Measurements from ENCODE around the gene DIS3L2. TPM values are rescaled to one million over a fixed set of nuclear protein-coding genes. Genes with fewer than 3 reads are reported as not detected.
A peak's percentile ranks its signal among the peaks of the same experiment; 100 is the strongest.

Gene DIS3L2
- total and polyA plus RNA-seq, 2 of the 8 experiments (the other 6 are each of a cell fraction or from before 2014, with no cell fraction given) = 11.5 to 21.6 TPM

DNA sequence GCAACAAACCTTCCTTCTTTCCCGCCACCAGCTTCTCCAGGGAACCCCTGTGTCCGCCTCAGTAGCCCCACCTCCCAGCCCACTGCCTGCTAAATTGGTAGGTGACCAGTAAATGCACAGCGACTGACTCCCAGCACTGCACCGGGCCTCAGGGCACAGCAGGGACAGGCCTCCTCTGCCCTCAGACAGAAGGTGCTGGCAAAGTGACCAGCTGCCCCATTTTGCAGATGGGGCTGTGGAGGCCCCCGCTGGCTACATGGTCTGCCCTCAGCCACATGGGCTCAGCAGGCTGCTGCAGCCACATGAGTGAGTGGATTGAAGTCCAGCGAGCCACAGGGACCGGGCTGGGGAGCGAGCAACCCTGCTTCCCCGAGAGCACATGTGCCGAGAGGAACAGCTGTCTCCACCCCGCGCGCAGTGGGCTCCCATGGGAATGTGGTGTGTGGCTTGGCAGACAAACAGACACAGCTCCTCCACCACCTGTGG, 27.6 kb upstream of the DIS3L2 start:
- Histone ChIP-seq H4K91ac (replicated peaks; ENCODE audit: insufficient read length, low read length) (no peak overlapping the region), H3K9me3 (ENCODE audit: insufficient read depth in 2 of 2, low read depth in 1 of 2, low read length in 1 of 2) (no peaks in the 10 kb centered on the region), H3K56ac (replicated peaks; ENCODE audit: insufficient read length, low read depth, low read length) (no peak overlapping the region), H3K23ac (ENCODE audit: insufficient read length) (no peak overlapping the region), H3K23me2 (ENCODE audit: low read depth, low read length) (no peaks in the 10 kb centered on the region), H4K5ac (ENCODE audit: insufficient read length, low read depth, low read length) (no peak overlapping the region), H2BK5ac (ENCODE audit: low read depth, low read length) (no peak overlapping the region), H3K27me3 (replicated peaks in 1 of 4; ENCODE audit: control insufficient read depth in 3 of 4, extremely low read depth in 1 of 4, insufficient read depth in 3 of 4, low read length in 3 of 4) (peaks cover 0 to 4% (median under 1%) of the 10 kb centered on the region in 4 experiments; a peak in 2 of 7 replicates), H3K14ac (ENCODE audit: insufficient read length) (no peak overlapping the region), H2BK15ac (ENCODE audit: low read length) (no peak overlapping the region), H4K20me1 (replicated peaks in 1 of 2; ENCODE audit: control insufficient read depth in 1 of 2, insufficient read depth in 2 of 2, low read length in 2 of 2) (no peaks in the 10 kb centered on the region), H3K27ac (ENCODE audit: low read depth, low read length) (no peak overlapping the region), H3K79me1 (ENCODE audit: low read depth, low read length) (no peaks in the 10 kb centered on the region), H3K18ac (ENCODE audit: extremely low read depth, low read length) (no peak overlapping the region), H2BK20ac (ENCODE audit: low read length) (no peak overlapping the region), H3K36me3 (ENCODE audit: control insufficient read depth in 2 of 4, insufficient read depth in 4 of 4, low read length in 3 of 4) (no peaks in the 10 kb centered on the region), H3K79me2 (ENCODE audit: control insufficient read depth in 1 of 2, insufficient read depth in 2 of 2, low read length in 2 of 2) (no peaks in the 10 kb centered on the region), H4K8ac (ENCODE audit: extremely low read depth, insufficient read depth, low read length) (no peak overlapping the region), H3K9ac (replicated peaks in 1 of 4; ENCODE audit: extremely low read depth in 1 of 4, low read depth in 3 of 4, low read length in 3 of 4) (no peak overlapping the region), H3K4me1 (replicated peaks in 1 of 4; ENCODE audit: control insufficient read depth in 3 of 4, insufficient read depth in 4 of 4, low read length in 3 of 4) (peaks cover 0 to 2% (median 0%) of the 10 kb centered on the region in 4 experiments; a peak in 2 of 7 replicates), H2BK12ac (ENCODE audit: low read depth, low read length) (no peak overlapping the region), H2AFZ (ENCODE audit: low read length) (no peak overlapping the region), H3K4ac (replicated peaks; ENCODE audit: insufficient read length, low read depth, low read length) (no peak overlapping the region), H3K4me3 (ENCODE audit: extremely low read depth in 1 of 4, insufficient read depth in 2 of 4, low read depth in 3 of 4, low read length in 4 of 4) (no peak overlapping the region), H3K4me2 (ENCODE audit: insufficient read depth in 1 of 2, low read depth in 2 of 2, low read length in 2 of 2) (no peak overlapping the region), H2BK120ac (replicated peaks; ENCODE audit: low read depth, low read length) (no peak overlapping the region), H2AK5ac (ENCODE audit: low read depth, low read length) (no peak overlapping the region)
- DNase-seq (ENCODE audit: low read depth in 1 of 2, low spot score in 2 of 2) (peak in 1 of 2 experiments; percentile 45), FAIRE-seq (no peak)
- WGBS, 2 experiments (ENCODE audit: extremely low coverage in 1 of 2, insufficient coverage in 1 of 2, insufficient read length in 1 of 2, insufficient replicate concordance in 2 of 2, low coverage in 1 of 2, low lambda C conversion rate in 2 of 2, missing lambda C conversion rate in 1 of 2) = 91% methylated on average over 13 of the region's 13 CpGs; no CpG with 5 or more reads in 1 of the 2 experiments
- ChIA-PET CTCF (ENCODE audit: partially characterized antibody) (interaction anchor here (0.7 to 3.6 kb wide), 11 partner anchors 9 to 496 kb away, joined by 3 to 17 read pairs (median 3); no protein-coding TSS in a partner anchor), POLR2A (ENCODE audit: partially characterized antibody) (interaction anchor here (0.6 to 2.0 kb wide), 2 partner anchors 8 to 453 kb away, joined by 3 to 10 read pairs; partner anchors contain the start of gene NPPC)
- TF ChIP-seq RAD21 (IDR thresholded peaks at IDR 0.05 in 1 of 2, conservative IDR thresholded peaks at IDR 0.05 in 1 of 2; ENCODE audit: low read depth in 2 of 2, low read length in 2 of 2) (no peak), JUND (IDR thresholded peaks at IDR 0.05; ENCODE audit: low read length) (no peak), KDM1A (IDR thresholded peaks at IDR 0.05; ENCODE audit: borderline replicate concordance, low read length) (no peak), GABPA (IDR thresholded peaks at IDR 0.05; ENCODE audit: borderline replicate concordance, insufficient read depth, low read length) (no peak), TAF7 (optimal IDR thresholded peaks at IDR 0.05; ENCODE audit: borderline replicate concordance, low read depth, low read length) (no peak), EZH2 (IDR thresholded peaks at IDR 0.05; ENCODE audit: low read depth, low read length, severe bottlenecking) (no peak), HDAC2 (IDR thresholded peaks at IDR 0.05; ENCODE audit: borderline replicate concordance in 1 of 2, low read depth in 2 of 2, low read length in 2 of 2) (no peak), PHF8 (conservative IDR thresholded peaks at IDR 0.05; ENCODE audit: low read depth, low read length) (no peak), NRF1 (IDR thresholded peaks at IDR 0.05; ENCODE audit: low read depth, low read length) (no peak)
- TF ChIP-seq, protein P1, sequence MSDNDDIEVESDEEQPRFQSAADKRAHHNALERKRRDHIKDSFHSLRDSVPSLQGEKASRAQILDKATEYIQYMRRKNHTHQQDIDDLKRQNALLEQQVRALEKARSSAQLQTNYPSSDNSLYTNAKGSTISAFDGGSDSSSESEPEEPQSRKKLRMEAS (IDR thresholded peaks at IDR 0.05) = no peak
- TF ChIP-seq, protein P2, sequence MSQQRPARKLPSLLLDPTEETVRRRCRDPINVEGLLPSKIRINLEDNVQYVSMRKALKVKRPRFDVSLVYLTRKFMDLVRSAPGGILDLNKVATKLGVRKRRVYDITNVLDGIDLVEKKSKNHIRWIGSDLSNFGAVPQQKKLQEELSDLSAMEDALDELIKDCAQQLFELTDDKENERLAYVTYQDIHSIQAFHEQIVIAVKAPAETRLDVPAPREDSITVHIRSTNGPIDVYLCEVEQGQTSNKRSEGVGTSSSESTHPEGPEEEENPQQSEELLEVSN (IDR thresholded peaks at IDR 0.05) = no peak

All from H1 (cell line).